Effector CD8-positive, alpha-beta T cell (primary cell): ENCODE measurements around the gene PGAM1.
"Not testable (repeated sequence)": the region's sequence is repeated elsewhere in the genome, so short reads cannot be mapped to it uniquely, and the experiment has no call there.

Source experiments
- DNase-seq: peaks from one replicate; lab custom pipeline; 2025; lab: John Stamatoyannopoulos, UW

The PGAM1 gene

DNA sequence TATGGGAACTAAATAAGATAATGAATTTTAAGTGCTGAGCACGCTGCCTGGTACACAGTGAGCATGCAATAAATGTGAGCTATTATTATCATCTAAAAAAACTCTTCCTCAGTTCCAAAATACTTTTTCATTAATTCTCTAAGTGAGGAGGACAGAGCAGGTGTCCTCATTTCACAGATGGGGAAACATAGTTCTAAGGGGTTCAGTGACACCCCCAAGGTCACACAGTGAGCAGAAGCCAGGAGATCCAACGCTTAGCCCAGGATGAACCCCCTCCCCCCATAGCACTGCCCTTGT lies 18.1 kb upstream of the PGAM1 start:
- no peak for DNase-seq

DNA sequence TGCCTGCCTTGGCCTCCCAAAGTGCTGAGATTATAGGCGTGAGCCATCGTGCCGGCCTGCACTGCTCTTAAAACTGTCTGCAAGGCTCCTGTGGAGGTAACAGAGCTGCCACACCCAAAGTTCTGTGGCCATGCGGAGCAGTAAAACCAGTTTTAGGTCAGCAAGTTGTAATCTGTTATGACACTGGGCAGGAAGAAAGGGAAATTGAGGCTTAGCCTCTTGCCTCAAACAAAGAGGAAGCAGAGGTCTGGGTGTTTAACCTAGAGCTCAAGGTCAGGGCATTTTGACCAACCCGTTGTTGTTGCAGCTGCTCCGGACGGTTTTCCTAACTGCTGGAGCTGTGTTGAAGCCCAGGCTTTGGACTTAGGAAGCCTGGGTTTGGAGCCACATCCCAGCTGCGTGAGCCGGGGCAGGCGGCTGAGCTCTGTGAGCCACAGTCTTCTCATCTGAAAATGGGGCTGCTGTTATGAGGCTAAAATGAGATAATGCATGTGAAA lies 17.4 kb upstream of the PGAM1 start:
- no peak for DNase-seq

DNA sequence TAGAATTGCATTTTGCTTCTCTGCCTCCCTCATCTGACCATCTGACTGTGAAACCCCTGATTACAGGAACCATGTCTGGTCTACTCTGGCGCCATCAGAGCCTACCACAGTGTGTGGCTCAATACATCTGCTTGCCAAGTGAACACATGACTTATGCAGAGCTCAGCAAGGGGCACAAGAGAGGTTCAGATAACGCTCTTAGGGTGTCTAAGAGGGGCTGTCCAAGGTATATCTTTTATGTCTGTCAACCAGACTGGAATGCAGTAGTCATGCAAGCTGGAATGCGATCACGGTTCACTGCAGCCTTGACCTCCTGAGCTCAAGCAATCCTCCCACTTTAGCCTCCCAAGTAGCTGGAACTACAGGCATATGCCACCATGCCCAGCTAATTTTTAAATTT lies 14.6 kb upstream of the PGAM1 start:
- DNase-seq: no peak

DNA sequence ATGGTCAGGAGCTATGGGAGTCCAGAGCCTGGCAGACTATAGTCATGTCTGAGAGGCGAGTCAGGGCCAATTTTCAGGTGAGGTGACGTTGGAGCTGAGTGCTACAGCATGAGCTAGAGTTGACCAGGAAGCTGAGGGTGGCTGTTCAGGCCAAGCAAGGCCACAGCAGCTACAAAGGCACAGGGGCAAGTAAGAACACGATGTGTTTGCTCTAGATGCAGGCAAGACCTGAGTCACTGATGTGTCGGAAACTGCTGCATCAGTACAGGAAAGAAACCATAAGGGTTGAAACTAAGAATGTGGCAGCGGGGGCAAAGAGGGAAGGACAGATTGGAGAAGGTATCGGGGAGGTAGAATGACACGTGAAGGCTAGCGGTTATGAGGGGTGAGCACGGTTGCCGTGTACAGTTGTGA lies 13.1 kb upstream of the PGAM1 start:
- no peak for DNase-seq

DNA sequence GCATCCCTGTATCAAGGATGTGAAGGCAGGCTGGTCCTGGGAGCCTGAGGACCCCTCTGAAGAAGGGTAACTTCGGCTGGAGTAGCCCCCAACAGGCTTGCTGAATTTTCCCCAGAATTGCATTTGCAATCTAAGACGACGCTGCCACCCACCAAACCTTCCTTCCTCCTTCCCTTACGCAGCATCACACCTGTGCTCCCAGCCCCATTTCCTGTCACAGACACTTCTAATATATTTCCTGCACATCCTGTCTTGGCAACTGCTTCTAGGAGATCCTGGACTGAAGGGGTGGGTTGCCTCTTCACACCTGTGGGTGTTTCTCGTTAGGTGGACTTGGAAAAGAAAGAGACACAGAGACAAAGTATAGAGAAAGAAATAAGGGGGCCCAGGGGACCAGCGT lies 9.4 kb upstream of the PGAM1 start:
- no peak for DNase-seq

DNA sequence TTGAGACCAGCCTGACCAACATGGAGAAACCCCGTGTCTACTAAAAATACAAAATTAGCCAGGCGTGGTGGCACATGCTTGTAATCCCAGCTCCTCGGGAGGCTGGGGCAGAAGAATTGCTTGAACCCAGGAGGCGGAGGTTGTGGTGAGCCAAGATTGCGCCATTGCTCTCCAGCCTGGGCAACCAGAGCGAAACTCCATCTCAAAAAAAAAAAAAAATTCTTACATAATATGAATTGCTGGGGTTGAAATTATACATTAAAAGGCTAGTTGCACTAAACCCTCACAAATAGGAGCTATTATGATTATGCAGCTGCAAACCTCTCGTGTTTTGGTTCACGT lies 2.3 kb upstream of the PGAM1 start:
- not testable (repeated sequence) for DNase-seq

DNA sequence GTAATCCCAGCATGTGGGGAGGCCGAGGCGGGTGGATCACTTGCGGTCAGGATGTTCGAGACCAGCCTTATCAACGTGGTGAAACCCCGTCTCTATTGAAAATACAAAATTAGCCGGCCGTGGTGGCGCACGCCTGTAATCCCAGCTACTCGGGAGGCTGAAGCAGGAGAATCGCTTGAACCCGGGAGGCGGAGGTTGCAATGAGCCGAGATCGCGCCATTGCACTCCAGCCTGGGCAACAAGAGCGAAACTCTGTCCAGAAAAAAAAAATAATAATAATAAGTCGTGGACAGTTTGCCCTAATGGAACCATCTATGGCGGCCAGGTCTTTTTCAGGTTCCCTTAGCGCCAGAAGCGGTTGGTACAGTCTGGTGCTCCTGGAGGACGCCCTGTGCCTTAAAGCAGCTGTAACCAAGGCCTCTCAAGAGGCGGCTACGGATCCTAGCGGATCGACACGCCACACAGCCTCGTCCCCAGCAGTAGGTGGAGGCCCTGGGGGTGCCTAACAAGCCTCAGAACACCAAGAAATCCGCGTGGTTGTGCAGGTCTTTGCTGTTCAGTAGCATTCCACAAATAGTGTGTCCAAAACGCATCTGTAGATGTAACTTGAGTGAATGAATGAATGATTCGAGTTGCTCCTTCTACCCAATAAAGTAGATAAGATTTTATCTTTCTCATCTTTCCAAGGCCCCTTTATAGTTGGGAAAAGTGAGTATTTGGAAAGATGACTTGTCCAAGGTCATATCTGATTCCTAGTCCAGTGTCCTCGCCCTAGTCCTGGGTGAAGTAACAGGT lies 982 bp downstream of the PGAM1 start:
- DNase-seq: no peak

DNA sequence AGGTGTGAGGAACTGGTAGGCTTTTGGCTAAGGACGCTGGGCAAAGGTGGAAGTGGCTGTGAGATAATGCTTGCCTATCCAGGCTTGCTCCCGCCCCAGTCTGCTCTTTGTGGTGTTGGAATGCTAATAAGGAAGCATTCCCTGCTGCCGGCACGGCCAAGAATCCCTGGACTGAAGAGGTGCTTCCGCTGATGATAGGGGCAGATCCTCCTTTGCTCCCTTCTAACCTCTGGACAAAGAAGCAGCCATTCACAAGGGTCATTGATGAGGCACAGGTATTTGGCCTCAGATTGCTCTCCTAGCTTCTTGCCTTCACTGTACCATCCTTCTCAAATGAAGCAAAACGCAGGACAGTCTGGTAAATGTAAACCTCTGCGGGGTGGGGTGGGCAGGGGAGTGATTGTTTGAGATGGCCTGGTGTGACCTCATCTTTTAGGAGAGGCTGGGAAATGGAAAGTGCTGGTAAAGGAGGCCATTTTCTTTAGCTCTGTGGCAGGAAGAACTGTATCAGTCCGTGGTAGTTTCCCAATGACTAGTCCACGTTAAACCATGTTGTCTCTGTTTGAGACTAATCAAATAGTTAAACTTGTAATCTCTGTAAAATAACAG lies 1.7 kb downstream of the PGAM1 start:
- no peak for DNase-seq

DNA sequence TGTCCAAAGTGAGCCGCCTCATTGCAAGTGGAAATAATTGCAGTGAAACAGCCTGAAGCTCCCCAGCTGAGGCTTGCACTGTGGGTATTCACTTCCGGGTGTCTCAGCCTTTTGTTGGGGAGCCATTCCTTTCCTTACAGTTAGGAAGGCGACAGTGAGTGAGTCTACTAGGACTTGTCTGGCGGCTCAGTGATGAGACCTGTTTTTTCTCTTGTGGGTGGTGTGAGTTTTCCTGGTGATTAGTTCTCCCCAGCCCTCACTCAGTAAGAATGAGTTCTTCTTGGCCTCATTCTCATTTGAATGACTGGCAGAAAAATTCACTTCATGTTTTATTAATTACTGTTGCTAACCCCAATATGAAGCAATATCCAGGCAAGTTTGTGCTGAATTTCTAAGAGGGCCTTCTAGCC lies 2.6 kb downstream of the PGAM1 start:
- DNase-seq: no peak

DNA sequence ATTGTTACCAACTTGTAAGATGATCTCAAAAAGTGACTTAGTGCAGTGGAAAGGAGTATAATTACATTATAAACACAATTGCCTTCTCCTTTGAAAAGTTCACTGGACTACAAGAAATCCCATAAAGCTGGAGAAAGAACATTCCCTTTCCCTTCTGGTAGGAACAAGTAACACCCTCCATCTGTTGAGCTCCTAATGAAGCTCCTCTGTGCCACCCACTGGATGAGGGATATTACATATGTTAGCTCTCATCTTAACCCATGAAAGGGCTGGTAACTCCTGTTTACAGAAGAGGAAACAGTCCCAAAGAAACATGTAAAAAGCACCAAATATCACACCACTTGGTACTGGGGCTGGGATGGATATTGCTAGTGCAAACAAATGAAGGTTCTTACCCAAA lies 8.1 kb downstream of the PGAM1 start:
- DNase-seq: no peak

DNA sequence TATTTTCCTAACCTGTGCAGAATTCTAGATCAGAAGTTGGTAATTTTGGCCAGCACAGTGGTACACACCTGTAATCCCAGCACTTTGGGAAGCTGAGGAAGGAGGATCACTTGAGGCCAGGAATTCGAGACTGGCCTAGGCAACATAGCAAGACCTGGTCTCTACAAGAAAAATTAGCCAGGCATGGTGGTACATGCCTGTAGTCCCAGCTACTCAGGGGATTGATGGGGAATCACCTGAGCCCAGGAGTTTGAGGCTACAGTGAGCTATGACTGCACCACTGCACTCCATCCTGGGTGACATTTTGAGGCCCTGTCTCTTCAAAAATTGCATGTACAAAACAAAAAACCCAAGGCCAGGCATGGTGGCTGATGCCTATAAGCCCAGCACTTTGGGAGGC lies 8.6 kb downstream of the PGAM1 start:
- no peak for DNase-seq

DNA sequence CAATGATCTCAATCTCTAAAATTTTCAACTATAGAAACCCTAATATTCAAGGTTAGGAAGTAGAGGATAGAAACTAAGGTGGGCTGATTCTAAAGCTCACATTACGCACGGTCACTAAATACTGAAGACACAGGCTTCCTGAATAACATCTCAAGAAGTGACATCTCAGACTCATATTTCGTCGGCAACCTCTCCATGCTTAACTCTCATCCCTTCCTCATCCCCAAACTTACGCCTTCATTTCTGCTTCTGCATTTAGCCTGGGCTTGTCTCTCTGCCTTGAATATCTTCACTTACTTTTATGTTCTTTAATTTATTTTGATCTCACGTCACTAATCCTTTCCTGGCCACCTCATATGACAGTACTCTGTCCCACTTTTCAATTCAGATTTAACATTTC lies 9.2 kb downstream of the PGAM1 start:
- no peak for DNase-seq

DNA sequence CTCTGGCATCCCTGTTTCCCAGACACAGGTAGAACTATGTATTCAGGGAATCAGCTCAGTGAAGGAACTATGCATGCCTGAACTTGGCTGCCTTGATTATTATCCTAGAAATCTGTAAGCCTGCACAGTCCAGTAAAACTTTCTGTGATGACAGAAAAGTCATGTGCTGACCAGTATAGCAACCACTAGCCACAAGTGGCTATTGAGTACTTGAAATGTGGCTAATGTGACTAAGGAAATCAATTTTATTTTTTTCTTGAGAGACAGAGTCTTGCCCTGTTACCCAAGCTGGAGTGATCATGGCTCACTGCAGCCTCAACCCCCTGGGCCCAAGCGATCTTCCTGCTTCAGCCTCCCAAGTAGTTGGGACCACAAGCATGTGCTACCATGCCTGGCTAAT lies 16.3 kb downstream of the PGAM1 start:
- DNase-seq: no peak

DNA sequence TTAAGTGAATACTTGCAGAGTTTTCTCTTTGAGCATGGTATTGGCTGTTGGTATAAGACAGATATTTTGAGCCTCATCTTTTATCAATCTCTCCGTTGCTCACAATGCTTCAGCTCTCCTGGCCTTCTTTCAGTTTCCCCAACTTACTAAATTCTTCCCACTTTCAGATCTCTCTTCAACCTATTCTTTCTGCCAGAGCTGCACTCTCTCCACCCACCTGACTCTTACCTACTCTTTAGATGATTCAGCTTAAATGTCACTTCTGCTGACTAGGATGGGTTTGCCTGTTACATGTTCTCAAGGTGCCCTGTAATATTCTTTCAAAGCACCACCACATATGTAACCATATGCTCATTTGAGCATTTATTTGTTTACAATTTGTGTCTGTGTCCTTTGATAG lies 18.2 kb downstream of the PGAM1 start:
- no peak for DNase-seq

DNA sequence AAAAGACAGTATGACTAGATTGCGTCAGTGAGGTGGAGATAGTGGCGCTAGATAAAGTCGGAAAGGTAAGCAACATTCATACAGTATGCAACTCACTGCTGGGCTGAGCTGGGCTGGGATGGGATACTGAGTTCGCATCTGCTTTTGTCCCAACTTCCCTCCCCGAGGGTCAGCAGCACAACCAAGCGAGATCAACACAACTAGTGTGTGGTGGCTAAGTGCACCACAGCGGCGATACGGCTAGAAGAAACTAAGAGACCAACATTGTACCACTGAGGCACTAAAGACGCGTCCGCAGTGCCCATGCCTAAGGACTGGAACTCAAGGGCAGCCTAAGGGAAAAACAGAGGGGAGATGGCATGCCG lies 19.3 kb downstream of the PGAM1 start:
- no peak for DNase-seq

DNA sequence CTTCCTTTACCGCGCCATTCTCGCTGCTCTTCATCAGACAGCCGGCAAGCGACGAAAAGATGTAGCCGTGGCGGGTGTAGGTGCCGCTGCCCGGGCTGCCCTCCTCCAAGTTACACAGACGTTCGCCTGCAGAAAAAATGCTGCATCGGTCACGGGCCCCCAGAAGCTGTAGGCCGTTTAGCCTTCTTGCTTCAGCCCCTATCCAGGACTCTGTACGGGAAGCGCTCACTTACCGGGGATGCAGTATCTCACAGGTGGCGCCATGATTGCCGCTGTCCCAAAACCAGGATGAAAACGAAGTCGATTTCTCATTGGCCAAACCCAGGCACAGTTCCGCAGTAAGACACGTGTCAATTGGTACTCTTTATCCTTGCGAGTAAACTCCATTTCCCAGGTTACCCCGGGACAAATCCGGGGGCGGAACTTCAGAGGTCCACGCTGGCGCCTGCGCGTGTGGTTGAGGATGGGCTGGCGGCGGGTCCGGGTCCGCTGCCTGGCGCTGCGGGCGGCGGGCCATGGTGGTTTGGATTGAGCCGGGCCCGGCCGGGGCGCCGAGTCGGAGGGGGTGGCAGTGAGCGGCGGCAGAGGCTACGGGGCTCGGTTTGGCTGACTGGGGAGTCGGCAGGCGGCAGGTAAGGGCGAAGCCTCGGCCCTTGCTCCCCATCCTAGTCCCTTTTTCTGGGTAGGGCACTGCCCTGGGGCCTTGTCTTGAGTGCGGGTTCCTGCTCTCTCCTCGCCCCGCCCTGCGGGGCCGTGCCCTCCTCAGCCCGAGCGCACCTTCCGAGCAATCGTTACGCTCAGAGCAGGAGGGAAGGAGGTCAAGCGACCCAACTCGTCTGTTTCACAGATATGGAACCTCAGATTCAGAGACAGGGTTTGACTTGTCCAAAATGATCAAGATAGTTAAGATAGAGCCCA lies 20.0 kb downstream of the PGAM1 start, which contains the start of the genes EXOSC1 and ZDHHC16:
Gene EXOSC1 (minus strand): TSS at position 285 of the 918 bp plus-strand sequence. CDS start 21 bp downstream, at position 264.
Gene ZDHHC16 (plus strand): TSS at position 454 of the 918 bp plus-strand sequence. CDS start 5,501 bp downstream, outside the sequence.
- peak; percentile 80 for DNase-seq

DNA sequence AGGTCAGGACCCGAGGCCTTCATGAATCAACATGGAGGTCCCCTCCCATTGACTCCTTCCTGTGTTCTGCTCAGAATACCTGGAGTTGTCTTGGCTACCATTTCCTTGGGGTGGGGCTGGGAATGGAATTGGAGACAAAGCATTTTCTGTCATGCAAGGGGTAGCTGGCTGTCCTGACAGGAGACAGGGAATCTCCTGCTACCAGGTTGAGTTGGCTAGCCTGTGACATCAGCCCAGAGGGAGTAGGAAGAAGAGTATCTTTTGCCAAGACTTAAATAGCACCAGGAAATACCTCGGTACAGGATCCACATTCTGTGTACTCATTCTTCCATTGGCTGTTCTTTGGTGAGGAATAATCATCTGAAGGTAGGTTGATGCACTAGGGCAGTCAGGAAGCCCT lies 24.8 kb downstream of the PGAM1 start:
- no peak for DNase-seq

DNA sequence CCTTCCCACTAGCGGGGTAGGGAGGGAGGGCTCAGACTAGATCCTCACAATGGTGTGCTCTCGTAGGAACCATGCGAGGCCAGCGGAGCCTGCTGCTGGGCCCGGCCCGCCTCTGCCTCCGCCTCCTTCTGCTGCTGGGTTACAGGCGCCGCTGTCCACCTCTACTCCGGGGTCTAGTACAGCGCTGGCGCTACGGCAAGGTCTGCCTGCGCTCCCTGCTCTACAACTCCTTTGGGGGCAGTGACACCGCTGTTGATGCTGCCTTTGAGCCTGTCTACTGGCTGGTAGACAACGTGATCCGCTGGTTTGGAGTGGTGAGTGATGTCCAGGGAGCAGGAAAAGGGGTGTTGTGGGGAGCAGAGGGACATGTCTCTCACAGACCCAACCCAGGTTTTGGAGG lies 25.6 kb downstream of the PGAM1 start:
- no peak for DNase-seq

DNA sequence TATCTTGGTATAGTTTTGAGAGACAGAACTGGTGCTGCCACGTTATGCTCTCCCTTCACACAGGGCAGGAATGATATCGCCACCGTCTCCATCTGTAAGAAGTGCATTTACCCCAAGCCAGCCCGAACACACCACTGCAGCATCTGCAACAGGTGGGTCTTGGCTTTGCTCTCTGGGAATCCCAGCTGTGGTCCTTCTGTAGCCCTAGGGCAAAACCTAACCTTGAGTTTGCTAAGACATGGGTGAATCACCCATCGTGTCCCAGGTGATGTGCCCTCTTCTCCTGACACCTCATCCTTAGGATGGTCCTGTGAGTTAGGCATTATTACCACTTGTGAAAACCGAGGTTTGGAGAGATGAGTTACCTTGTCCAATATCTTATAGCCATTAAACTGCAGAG lies 26.4 kb downstream of the PGAM1 start:
- no peak for DNase-seq

DNA sequence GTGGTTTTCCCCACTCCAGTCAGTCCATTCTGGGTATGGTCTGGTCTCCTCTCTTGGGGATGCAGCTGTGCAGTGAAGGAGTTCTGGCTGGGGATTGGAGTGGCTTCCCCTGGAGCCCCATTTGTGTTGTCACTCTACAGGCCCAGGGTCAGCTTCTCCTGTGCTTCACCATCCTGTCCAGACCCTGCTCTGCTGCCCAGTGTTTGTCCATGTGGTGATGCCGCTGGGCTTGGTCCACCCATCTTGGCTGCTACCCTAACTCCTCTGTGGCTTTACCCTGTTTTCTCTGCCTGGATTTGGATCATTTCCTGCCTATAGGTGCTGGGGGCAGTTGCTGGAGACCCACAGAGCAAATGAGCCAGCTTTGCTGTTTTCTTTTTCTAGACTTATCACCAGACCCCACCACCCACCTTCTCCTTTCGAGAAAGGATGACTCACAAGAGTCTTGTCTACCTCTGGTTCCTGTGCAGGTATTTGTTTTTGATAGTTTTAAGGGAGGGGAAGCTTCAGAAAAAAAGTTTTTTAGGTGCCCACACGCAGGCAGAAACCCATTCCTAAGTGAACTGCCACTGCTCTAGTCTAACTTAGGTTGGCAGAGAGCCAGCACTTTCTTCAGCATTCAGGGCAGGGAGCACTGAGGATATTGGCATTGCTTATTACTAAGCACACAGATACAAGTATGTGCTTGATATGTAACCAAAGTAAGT lies 28.5 kb downstream of the PGAM1 start:
- DNase-seq: no peak

DNA sequence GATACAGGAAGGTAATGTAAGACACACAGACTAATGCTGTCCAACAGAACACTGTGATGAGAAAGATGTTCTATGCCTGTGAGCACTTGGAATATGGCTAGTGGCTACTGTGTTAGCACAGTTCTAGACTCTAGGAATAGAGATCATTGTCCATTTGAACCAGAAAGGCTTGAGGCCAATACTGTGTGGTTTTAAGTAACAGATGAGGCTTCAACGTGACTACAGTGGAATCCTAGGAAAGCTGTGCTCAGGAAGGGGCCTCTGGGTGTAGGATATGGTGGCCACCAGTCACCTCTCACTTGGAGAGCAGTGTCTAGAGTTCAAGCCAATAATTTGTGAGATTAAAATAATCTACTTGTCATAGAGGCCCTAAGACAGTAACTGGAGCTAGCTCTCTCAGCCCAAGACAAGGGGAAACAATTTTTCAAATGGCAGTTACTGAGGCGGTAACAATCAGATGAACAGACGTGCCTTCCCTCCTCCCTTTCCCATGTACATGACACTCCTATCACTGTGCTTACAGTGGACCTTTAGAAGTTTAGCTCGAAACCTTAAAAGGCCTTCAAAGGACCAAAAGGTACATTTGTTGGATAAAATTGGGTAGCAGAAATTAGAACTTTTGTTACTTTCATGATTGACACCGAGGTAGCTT lies 30.2 kb downstream of the PGAM1 start:
- no peak for DNase-seq

DNA sequence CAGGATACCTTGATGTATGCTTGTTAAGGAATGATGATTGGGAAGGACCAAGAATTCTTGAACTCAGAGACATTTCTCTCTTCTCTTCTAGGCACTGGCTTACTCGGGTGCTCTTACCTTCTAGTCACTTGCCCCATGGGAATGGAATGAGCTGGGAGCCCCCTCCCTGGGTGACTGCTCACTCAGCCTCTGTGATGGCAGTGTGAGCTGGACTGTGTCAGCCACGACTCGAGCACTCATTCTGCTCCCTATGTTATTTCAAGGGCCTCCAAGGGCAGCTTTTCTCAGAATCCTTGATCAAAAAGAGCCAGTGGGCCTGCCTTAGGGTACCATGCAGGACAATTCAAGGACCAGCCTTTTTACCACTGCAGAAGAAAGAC lies 30.7 kb downstream of the PGAM1 start:
- DNase-seq: no peak
